ENCODE data around the gene STK32C.

DNA sequence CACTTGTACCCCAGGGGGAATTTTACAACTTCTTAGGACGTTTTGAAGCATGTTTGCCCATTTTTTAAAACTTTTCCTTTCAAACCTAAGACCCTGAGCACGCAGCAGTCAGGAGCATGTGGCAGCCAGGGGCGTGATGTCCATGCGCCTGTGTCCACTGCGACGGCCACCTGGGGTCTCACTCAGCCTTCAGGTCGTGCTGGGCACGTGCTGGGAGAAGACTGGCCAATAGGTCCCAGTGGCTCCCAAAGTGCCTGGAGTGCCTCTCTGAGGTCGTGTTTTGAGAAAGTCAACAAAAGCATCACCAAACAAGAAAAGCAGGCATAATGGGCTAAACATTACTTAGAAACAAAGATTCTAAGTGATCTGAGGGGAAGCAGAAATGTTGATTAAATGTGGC lies 39.1 kb upstream of the STK32C start:
- TF ChIP-seq POLR2A (IDR thresholded peaks at IDR 0.05; ENCODE audit: low read depth, low read length), result no peak
- TF ChIP-seq SPI1 (IDR thresholded peaks at IDR 0.05; ENCODE audit: low read depth, low read length), result no peak
- TF ChIP-seq POLR2AphosphoS5 (IDR thresholded peaks at IDR 0.05; ENCODE audit: low read depth, low read length), result no peak
